GM18909 (cell line): Measurements from ENCODE around the gene KAZN.

ENCODE experiments used
- ATAC-seq: cut with Tn5 transposase; IDR thresholded peaks from one replicate; pipeline ENCODE4 v1.9.1; 2021; ENCODE audit warnings: mild to moderate bottlenecking; ENCODE audit not compliant: unreplicated experiment, poor library complexity

Gene KAZN

DNA sequence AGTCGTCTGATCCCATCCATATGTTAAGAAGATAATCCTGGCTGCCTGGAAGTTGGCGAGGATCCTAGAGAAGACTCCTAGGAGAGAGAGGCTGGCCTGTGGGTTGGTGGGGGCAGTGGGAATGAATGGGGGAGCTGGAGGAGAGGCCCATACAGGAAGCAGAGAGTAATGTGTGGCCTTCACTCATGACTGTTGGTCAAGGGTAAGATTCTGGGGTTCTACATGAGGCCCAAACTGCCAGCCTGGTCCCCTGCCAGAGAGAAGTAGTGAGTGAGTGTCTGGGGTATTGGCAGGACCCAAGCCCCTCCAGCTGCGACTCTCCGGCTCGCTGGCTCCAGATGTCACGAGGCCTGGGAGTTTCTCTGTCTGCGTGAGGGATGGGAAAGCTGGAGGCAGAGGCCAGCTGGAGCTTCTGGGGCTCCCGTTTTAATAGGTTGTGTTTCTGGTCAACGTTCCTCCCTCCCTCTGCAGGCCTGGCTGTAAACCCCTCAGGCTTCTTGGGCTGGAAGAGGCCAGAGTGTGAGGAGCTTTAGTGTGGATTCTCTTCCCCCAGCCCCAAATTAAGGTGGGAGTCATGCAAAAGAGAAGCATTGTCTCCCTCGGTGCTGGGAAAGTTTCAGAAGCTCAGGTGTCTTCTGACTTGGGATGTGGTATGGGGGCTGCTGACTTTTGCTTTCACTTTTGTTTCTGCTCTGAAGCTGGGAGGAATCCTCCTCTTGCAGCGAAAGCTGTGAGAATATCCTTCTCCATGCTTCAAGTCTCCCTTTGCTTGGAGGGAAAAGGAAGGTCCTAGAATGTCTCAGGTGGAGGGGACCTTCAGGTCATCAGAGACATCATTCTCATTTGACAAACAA is 557.6 kb downstream of the KAZN start:
- no peak for ATAC-seq

DNA sequence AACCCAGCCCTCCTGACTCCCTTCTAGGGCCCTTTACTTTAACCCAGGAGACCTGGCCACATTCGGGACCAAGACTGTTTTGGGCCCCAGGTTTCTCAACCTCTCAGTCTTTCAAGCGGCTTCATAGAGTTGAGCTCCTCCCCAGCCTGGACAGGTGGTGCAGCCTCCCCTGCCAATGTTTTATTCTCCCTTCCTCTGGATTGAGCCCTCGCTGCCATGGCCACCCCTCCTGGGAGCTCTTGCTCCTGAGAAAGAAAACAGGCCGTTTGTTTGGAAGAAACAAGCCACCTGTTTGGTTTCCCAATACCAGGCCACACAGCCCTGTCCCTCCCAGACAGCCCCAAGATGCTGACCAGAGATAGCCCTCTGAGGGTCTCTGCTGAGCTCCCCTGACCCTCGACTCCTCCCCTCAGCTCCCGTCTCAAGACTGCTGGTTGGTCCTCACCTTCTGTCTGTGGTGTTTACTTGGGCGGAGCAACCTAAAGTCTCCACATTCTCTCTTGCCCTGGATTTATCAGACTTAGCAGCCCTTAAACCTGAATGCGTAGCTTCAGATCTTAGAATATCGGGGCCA is 558.4 kb downstream of the KAZN start:
- no peak for ATAC-seq

DNA sequence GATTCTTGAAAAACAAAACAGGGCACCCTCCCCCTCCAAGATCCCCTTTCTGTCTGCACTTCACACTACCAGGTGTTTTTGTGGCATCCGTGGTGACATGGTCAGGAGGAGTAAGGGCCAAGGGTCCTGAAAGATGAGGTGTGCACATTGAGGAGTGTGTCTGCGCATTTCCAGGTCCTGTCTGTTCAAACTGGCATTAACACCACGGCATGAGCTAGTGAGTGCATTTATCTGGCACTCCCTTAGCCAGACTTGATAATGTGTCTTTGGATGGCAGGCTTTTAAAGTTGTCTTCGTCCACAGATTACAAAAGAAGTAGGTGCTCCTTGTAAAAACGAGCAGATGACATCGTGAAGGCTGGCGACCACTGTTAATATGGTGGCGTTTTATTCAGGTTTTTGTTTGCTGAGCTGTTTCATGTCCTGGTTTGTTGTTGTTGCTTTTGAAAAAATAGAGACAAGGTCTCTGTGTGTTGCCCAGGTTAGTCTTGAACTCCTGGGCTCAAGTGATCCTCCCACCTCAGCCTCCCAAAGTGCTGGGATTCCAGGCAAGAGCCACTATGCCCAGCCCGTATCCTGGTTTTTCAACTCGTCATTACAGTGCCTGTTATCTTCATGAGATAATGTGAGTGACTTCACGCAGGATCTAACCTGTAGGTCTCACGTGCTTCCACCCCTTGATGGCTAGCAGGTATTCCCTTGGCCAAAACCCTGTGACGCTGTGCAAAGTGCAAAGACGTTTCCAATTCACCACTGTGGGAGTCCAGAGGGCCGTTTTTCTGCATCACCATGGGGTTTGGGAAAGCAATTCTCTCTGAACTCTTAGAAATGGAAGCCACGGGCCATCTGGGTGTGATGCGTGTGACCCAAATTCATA is 559.3 kb downstream of the KAZN start:
- ATAC-seq: no peak

DNA sequence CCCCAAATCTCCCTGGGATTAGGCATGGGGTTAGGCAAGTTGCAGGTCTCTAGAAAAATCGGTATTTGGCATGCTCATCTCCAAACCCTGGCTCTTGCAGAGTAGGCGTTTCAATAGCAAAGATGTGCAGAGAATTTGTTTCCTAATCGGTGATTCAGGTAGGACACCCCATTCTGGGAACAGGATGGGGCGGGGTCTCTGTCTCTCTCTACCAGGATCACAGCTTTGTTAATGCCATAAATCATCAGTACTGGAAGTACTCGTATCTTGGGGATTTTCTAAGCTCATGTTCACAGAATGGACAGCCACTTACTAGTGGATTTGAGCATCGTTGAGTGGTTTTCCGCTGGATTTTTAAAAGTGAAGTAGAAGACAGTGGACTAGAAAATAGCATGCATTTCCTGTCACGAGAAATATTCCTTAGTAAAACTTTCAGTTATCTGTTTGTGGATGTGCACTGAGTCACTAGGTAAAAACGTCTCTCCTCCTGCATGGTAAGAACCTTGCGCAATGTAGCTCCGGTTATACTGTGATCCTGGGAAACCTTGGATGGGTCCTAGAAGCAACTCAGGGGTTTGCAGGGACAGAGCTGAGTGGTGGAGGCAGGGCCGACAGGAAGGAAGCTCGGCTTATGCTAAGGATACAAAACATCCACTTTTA is 560.2 kb downstream of the KAZN start:
- ATAC-seq: no peak

DNA sequence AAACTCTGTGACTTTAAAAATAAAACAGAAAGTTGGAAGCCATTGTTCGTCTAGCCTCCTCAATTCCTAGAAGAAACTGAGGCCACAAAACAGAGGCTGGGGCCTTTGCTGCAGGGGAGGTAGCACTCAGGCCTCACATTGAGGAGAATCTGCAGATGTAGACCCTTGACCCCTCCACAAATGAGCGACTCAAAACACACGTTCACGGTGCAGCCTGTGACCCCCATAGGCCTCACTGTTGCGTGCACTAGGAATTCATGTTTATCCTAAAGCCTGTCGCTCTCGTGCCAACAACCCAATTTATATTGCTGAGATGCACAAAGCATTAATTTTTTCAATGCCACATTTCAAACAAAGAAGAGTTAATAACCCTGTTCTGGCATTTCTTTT is 560.7 kb downstream of the KAZN start:
- ATAC-seq: no peak

DNA sequence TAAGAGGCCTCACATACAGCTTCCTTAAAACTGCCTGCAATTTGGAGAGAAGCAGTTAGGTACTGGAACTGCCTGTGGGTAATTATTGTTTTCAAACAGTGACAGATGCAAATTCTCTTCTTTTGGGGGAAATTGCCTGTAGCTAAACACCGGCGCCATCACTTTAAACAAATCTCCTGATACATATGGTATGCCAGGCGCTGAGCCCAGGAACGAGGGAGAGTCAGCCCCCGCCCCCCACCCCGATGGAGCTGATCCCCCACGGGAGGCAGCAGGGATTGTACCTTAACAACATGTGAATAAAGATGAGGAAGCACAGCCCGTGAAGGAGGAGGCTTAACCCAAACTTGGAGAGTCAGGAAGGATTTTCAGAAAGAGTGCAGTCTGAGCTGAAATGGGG is 562.1 kb downstream of the KAZN start:
- no peak for ATAC-seq

DNA sequence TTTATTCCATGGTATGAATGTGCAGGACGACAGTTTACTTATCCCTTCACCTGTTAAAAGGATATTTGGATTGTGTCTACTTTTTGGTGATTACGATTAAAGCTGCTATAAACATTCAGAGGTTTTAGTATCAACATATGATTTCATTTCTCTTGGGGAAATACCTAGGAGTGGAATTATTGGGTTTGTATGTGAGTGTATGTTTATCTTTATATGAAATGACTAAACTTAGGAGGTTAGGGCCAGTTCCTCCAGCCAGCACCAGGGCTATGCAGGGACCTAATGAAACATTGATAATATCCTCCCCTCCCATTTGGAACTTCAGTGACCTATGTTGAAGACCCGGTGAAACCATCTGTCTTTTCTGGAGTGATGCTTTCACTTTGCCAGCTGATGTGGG is 568.9 kb downstream of the KAZN start:
- ATAC-seq: no peak
